Hepatocyte (in vitro differentiated cells): Measurements from ENCODE around the gene ARPP21. TPM values are rescaled to one million over a fixed set of nuclear protein-coding genes. Genes with fewer than 3 reads are reported as not detected.

Experiments used
- DNase-seq: peaks from one replicate; pipeline ENCODE4 v3.0.0-alpha.2; 2016; ENCODE audit warnings: low spot score
- H2AFZ ChIP-seq: fragments of 200-600 bp; sonication (generic); 2 replicates; pipeline ENCODE4 v1.6.0; 2016; ENCODE audit warnings: antibody characterized with exemption, mild to moderate bottlenecking
- H3K27ac ChIP-seq: fragments of 200-600 bp; sonication (generic); 2 replicates; pipeline ENCODE4 v1.5.1; 2016; ENCODE audit warnings: mild to moderate bottlenecking
- H3K27me3 ChIP-seq: fragments of 200-600 bp; sonication (generic); 2 replicates; pipeline ENCODE4 v1.6.1; 2016
- H3K36me3 ChIP-seq: fragments of 200-600 bp; sonication (generic); replicated peaks from 2 replicates; pipeline ENCODE4 v1.5.1; 2016; ENCODE audit warnings: low read depth; ENCODE audit not compliant: insufficient read depth
- H3K4me1 ChIP-seq: fragments of 200-600 bp; sonication (generic); 2 replicates; pipeline ENCODE4 v1.5.1; 2016; ENCODE audit warnings: mild to moderate bottlenecking, moderate library complexity; ENCODE audit not compliant: insufficient read depth
- H3K4me2 ChIP-seq: fragments of 200-600 bp; sonication (generic); 2 replicates; pipeline ENCODE4 v1.6.0; 2016
- H3K4me3 ChIP-seq: fragments of 200-600 bp; sonication (generic); 2 replicates; pipeline ENCODE4 v1.5.1; 2016; ENCODE audit warnings: mild to moderate bottlenecking
- H3K79me2 ChIP-seq: fragments of 200-600 bp; sonication (generic); 2 replicates; pipeline ENCODE4 v1.6.0; 2017; ENCODE audit warnings: mild to moderate bottlenecking
- H3K9me2 ChIP-seq: fragments of 200-600 bp; sonication (generic); replicated peaks from 2 replicates; pipeline ENCODE4 v1.6.0; 2017; ENCODE audit warnings: mild to moderate bottlenecking; ENCODE audit not compliant: insufficient read depth
- H3K9me3 ChIP-seq: fragments of 200-600 bp; sonication (generic); 2 replicates; pipeline ENCODE4 v1.5.1; 2016; ENCODE audit warnings: low read depth, mild to moderate bottlenecking
- H4K20me1 ChIP-seq: fragments of 200-600 bp; sonication (generic); 2 replicates; pipeline ENCODE4 v1.6.0; 2016; ENCODE audit warnings: mild to moderate bottlenecking; ENCODE audit not compliant: insufficient read depth, poor library complexity, severe bottlenecking
- EZH2 ChIP-seq: fragments of 200-600 bp; sonication (generic); IDR thresholded peaks from 2 replicates; pipeline ENCODE4 v1.6.1; 2016; ENCODE audit warnings: antibody characterized with exemption, mild to moderate bottlenecking, borderline replicate concordance
- EZH2phosphoT487 ChIP-seq: fragments of 200-600 bp; sonication (generic); IDR thresholded peaks from one replicate; pipeline ENCODE4 v1.6.1; 2018; ENCODE audit warnings: antibody characterized with exemption, mild to moderate bottlenecking, low read depth, moderate library complexity; ENCODE audit not compliant: unreplicated experiment, severe bottlenecking
- WGBS: methylation state at CpG from one replicate; pipeline ENCODE4 v1.1.6; 2016; ENCODE audit warnings: low lambda C conversion rate; ENCODE audit errors: missing lambda C conversion rate; 5-methylcytosine and 5-hydroxymethylcytosine counted together
- polyA plus RNA-seq: library from polyadenylated mRNA; unstranded; fragments of >200 nt; fragmentation: Nextera tagmentation; extraction: Ambion mirVana; gene quantifications from 2 replicates; pipeline ENCODE4 v1.2.1, GENCODE V29; 2016
- total RNA-seq: library from RNA; depleted of rRNA; stranded (reverse); fragments of >200 nt; gene quantifications from 2 replicates; pipeline ENCODE4 v1.2.3, GENCODE V29; 2014
- TF ChIP-seq, protein P1 (sequence below): fragments of 200-600 bp; sonication (generic); IDR thresholded peaks from 2 replicates; pipeline ENCODE4 v1.5.1; 2016; ENCODE audit warnings: antibody characterized with exemption, mild to moderate bottlenecking; ENCODE audit not compliant: poor library complexity

Gene ARPP21
- total and polyA plus RNA-seq, 2 experiments from 2014 or later, result 0.19 TPM; not detected in 1

GRCh38 chr3:35744419-35744818 lies 105.1 kb downstream of the ARPP21 start:
- H4K20me1 ChIP-seq, result no peaks in the 10 kb centered on the region
- H3K79me2 ChIP-seq, result no peaks in the 10 kb centered on the region
- no peak overlapping the region for H3K27ac ChIP-seq
- no peaks in the 10 kb centered on the region for H3K9me2 ChIP-seq
- H3K36me3 ChIP-seq, result no peaks in the 10 kb centered on the region
- no peak overlapping the region for H3K4me3 ChIP-seq
- H3K4me2 ChIP-seq, result peak overlapping the region; percentile 25
- H2AFZ ChIP-seq, result no peak overlapping the region
- H3K4me1 ChIP-seq, result no peaks in the 10 kb centered on the region
- WGBS, result 37% methylated on average over 10 of the region's 10 CpGs
- no peak for TF ChIP-seq EZH2phosphoT487
- no peak for TF ChIP-seq EZH2
- TF ChIP-seq, protein P1, sequence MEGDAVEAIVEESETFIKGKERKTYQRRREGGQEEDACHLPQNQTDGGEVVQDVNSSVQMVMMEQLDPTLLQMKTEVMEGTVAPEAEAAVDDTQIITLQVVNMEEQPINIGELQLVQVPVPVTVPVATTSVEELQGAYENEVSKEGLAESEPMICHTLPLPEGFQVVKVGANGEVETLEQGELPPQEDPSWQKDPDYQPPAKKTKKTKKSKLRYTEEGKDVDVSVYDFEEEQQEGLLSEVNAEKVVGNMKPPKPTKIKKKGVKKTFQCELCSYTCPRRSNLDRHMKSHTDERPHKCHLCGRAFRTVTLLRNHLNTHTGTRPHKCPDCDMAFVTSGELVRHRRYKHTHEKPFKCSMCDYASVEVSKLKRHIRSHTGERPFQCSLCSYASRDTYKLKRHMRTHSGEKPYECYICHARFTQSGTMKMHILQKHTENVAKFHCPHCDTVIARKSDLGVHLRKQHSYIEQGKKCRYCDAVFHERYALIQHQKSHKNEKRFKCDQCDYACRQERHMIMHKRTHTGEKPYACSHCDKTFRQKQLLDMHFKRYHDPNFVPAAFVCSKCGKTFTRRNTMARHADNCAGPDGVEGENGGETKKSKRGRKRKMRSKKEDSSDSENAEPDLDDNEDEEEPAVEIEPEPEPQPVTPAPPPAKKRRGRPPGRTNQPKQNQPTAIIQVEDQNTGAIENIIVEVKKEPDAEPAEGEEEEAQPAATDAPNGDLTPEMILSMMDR, result no peak
- no peaks in the 10 kb centered on the region for H3K9me3 ChIP-seq
- H3K27me3 ChIP-seq, result peaks cover 2% of the 10 kb centered on the region
- no peak for DNase-seq

GRCh38 chr3:35745351-35745750 lies 106.0 kb downstream of the ARPP21 start:
- Histone ChIP-seq H3K4me1 (no peaks in the 10 kb centered on the region), H3K9me3 (no peaks in the 10 kb centered on the region), H3K27me3 (peaks cover 2% of the 10 kb centered on the region), H3K27ac (no peak overlapping the region), H3K36me3 (no peaks in the 10 kb centered on the region), H3K4me2 (no peak overlapping the region), H4K20me1 (no peaks in the 10 kb centered on the region), H2AFZ (no peak overlapping the region), H3K4me3 (no peak overlapping the region), H3K79me2 (no peaks in the 10 kb centered on the region), H3K9me2 (no peaks in the 10 kb centered on the region)
- DNase-seq, result no peak
- 84% methylated on average over 1 of the region's 1 CpG for WGBS
- no peak for TF ChIP-seq EZH2phosphoT487
- TF ChIP-seq, protein P1, result no peak
- no peak for TF ChIP-seq EZH2

DNA sequence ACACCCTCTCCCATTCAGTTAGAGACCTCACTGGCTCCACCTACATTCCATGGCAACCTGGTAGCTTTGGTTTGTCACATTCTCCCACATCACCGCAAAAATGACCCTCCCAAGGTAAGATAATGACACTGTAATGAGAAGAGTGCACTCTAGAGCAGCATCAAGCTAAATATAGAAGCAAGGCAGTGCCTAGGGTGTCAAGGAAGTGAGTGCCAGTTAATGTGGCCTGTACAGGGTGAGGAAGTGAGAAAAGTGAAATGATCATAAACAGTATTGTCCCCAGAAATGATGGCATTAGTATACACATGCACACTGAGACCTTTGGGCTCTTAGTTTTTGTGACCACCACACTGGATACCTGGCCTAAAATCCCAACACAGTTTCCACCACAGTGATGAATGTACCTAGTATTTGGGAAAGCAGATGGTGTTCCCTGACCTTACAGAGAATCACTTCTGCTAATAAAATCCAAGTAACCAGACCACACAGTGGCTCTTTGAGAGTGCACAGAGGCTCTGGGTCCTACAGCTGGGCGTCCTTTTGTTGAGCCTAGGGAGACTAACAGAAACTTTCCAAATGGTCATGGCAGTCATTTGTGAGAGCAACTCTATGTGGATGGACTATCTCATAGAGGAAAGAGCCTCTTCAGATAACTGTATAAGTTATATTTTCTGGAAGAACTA lies 106.6 kb downstream of the ARPP21 start:
- H3K9me3 ChIP-seq, result no peaks in the 10 kb centered on the region
- H4K20me1 ChIP-seq, result no peaks in the 10 kb centered on the region
- H3K79me2 ChIP-seq, result no peaks in the 10 kb centered on the region
- H3K4me1 ChIP-seq, result no peaks in the 10 kb centered on the region
- no peak overlapping the region for H3K4me3 ChIP-seq
- no peaks in the 10 kb centered on the region for H3K36me3 ChIP-seq
- 73% methylated on average over 2 of the region's 2 CpGs for whole genome bisulfite sequencing
- no peak overlapping the region for H2AFZ ChIP-seq
- peaks cover 2% of the 10 kb centered on the region for H3K27me3 ChIP-seq
- no peak for DNase-seq
- TF ChIP-seq, protein P1, result no peak
- no peak for TF ChIP-seq EZH2
- no peak for TF ChIP-seq EZH2phosphoT487
- no peak overlapping the region for H3K27ac ChIP-seq
- H3K4me2 ChIP-seq, result no peak overlapping the region
- H3K9me2 ChIP-seq, result no peaks in the 10 kb centered on the region

DNA sequence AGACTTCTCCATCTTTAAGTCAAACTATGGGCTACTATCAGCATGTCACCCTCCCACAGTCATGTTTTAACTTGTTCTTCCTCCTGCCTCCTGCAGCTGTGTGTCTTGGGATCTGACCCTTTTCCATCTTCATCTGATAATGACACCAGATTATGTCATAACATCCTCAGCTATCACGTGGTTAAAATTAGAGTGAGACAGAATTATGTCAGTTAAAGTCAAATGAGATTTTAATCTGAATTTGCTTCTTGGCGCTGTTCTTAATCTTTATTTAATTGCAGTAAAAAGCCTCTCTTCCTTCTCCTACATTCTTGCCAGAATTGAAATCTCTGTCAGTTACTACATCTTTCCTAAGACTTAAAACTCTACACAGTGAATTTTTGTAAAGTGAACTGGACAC lies 107.2 kb downstream of the ARPP21 start:
- no peaks in the 10 kb centered on the region for H3K9me3 ChIP-seq
- no peaks in the 10 kb centered on the region for H3K79me2 ChIP-seq
- TF ChIP-seq EZH2, result no peak
- no peak for TF ChIP-seq EZH2phosphoT487
- TF ChIP-seq, protein P1, result no peak
- H4K20me1 ChIP-seq, result no peaks in the 10 kb centered on the region
- 73% methylated on average over 2 of the region's 2 CpGs for WGBS
- H3K27me3 ChIP-seq, result peaks cover 2% of the 10 kb centered on the region
- no peaks in the 10 kb centered on the region for H3K9me2 ChIP-seq
- H3K27ac ChIP-seq, result no peak overlapping the region
- H3K4me1 ChIP-seq, result no peaks in the 10 kb centered on the region
- no peak overlapping the region for H3K4me2 ChIP-seq
- no peak overlapping the region for H3K4me3 ChIP-seq
- no peak overlapping the region for H2AFZ ChIP-seq
- no peaks in the 10 kb centered on the region for H3K36me3 ChIP-seq
- DNase-seq, result no peak
